Heart left ventricle (tissue), 16 donors: ENCODE results near the gene PRSS21. TPM values are rescaled to one million over a fixed set of nuclear protein-coding genes. Genes with fewer than 3 reads are reported as not detected.

ENCODE experiments used
- ATAC-seq, 4 donors: fragments of 200-7000 bp; cut with Tn5 transposase; one replicate each; pipeline ENCODE4 v1.9.1; 2020 to 2022; ENCODE audit warnings: moderate library complexity in 4 of 4, mild to moderate bottlenecking in 3 of 4, moderate number of reproducible peaks in 1 of 4
- DNase-seq, 5 donors: peaks; one replicate each; pipeline ENCODE4 v3.0.0-alpha.2; 2020
- H3K27ac ChIP-seq, 12 donors: fragments of 200-600 bp; sonication (generic) in 4 of 12; one replicate each; pipeline versions ENCODE4 v1.5.0 to v1.8.0; 2016 to 2022; ENCODE audit warnings: mild to moderate bottlenecking in 2 of 12
- H3K27me3 ChIP-seq, 9 donors: fragments of 200-600 bp; sonication (generic) in 2 of 9; one replicate each; pipeline versions ENCODE4 v1.5.1 to v1.8.0; 2016 to 2022; ENCODE audit warnings: mild to moderate bottlenecking in 3 of 9
- H3K36me3 ChIP-seq, 9 donors: fragments of 200-600 bp; sonication (generic) in 2 of 9; one replicate each; pipeline versions ENCODE4 v1.5.0 to v1.8.0; 2018 to 2022; ENCODE audit warnings: mild to moderate bottlenecking in 2 of 9
- H3K4me1 ChIP-seq, 12 donors: fragments of 200-600 bp; sonication (generic) in 4 of 12; one replicate each; pipeline versions ENCODE4 v1.5.0 to v1.8.0; 2016 to 2022; ENCODE audit warnings: mild to moderate bottlenecking in 3 of 12
- H3K4me3 ChIP-seq, 12 donors: fragments of 200-600 bp; sonication (generic) in 4 of 12; one replicate each; pipeline versions ENCODE4 v1.5.0 to v1.8.0; 2017 to 2022; ENCODE audit warnings: mild to moderate bottlenecking in 9 of 12, moderate library complexity in 4 of 12
- H3K9me3 ChIP-seq, 12 donors: fragments of 200-600 bp; sonication (generic) in 4 of 12; one replicate each; pipeline versions ENCODE4 v1.5.0 to v1.8.0; 2016 to 2022; ENCODE audit warnings: mild to moderate bottlenecking in 1 of 12
- POLR2A ChIP-seq, 2 donors: fragments of 450-650 bp; IDR thresholded peaks; one replicate each; pipeline ENCODE4 v1.6.1; 2017; ENCODE audit warnings: antibody characterized with exemption in 2 of 2, mild to moderate bottlenecking in 2 of 2, moderate library complexity in 2 of 2
- WGBS, 4 donors: extraction: QIAGEN DNeasy Blood & Tissue Kit in 2 of 4; methylation state at CpG; one replicate each; pipeline versions ENCODE4 v1.1.5 to v1.1.7; 2013 to 2018; 5-methylcytosine and 5-hydroxymethylcytosine counted together
- intact Hi-C, 10 donors: fragments of 100-400 bp; cut with DNase I; formaldehyde crosslinking; loops; one replicate each; pipeline versions ENCODE4 v1.11.1 to v1.14.2; 2022
- polyA plus RNA-seq, 2 donors: library from polyadenylated mRNA; stranded (reverse); fragments of 200-250 nt; gene quantifications; one replicate each; pipeline ENCODE4 v1.2.3, GENCODE V29; 2013
- total RNA-seq, 9 donors: library from RNA; depleted of rRNA in 2 of 9; stranded (reverse); fragments of >200 nt in 2 of 9; fragmentation: NEBNext Ultra II Directional in 3 of 9; extraction: Animal tissue kit (Norgen Biotek cat#: 25700) in 3 of 9; gene quantifications; one replicate each; pipeline versions ENCODE4 v1.1.0 to v1.2.4, GENCODE V29; 2016 to 2023
- TF ChIP-seq, protein P1 (sequence below), 12 donors: fragments of 200-600 bp; sonication (generic) in 4 of 12; IDR thresholded peaks; one replicate each; pipeline versions ENCODE4 v1.5.0 to v1.8.0; 2018 to 2022; ENCODE audit warnings: antibody characterized with exemption in 12 of 12, mild to moderate bottlenecking in 5 of 12
- donor health status: ischemic (EF 13 %, LVEDD 7.1; RV severe dilation, severe dysfunction).
- donor health status: healthy with polysubstance abuse.
- donor health status: DM: no; HTN: yes; CAD: no.
- donor health status: DM: no; HTN: no; CAD: no.
- donor health status: ischemic (EF 25% LVEDD 6.9; RV normal size, moderate dysfunction).
- donor health status: ischemic (EF 25% LVEDD 5.7; RV mildly dilated, moderate dysfunction).
- donor health status: healthy.
- donor health status: DM: yes; HTN: yes; CAD: no.
- donor health status: ischemic (EF 35%, LVEDD 5.7; RV mildly dilated, moderate dysfunction).
- donor health status: nonischemic (EF 11% LVEDD 7.7; RV severe dilation, severe dysfunction).
- donor health status: DM: yes; HTN: yes; CAD: no.
- donor health status: PGD.
- donor health status: ischemic (EF 29% LVEDD 5.4; RV normal size, mild dysfunction).
- donor health status: nonischemic (EF 23%, LVEDD 6.1; RV moderate dilation, normal function).

Gene PRSS21
- total and polyA plus RNA-seq, 11 donors, result not detected

DNA sequence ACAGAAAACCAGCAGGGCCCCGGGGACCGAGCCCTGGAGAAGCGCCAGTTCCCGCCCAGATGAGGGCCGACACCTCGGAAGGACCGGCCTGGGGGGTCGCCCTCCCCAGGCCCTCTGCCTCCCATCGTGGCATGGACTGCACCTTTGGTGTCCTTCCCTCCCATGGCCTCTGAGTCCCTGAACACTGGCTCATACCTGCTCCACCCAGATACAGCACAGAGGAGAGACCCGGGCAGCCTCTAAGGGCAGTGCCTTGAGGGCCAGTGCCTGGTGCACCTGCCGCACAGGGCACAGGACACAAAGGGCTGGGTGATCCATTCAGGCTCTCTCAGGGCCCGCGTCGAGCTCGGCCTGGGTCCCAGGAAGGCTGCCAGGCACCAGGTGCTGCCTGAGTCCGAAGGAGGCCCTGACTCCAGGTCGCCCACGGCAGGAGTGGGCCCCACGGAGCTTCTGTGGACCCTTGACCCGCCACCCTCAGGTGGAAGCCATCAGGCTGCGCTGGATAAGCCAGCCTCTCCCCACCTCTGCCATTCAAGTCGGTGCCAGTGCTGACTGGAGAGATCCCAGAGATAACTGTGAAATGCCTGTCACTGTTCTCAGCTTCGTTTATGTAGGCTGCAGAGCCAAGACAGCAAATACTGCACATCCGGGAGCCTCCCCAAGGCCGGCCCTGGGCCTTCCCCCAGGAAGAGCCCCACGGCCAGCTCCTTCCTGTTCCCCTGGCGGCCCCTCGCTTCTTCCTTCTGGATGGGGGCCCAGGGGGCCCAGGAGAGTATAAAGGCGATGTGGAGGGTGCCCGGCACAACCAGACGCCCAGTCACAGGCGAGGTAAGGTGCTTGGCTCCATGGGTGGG, 12.7 kb downstream of the PRSS21 start, which contains the start of gene ZG16B:
TSS of gene ZG16B (plus strand) at position 803 of the 854 bp plus-strand sequence. CDS start 139 bp downstream, outside the sequence.
- intact Hi-C loops, result loop anchor here in 1 of 10 donors (10.0 kb wide), 1 partner anchor 85 kb away; the partner anchor contains the start of gene FLYWCH1
- ATAC-seq (peak in 2 of 4 donors; percentile 31 to 32), DNase-seq (peak in 1 of 5 donors; percentile 44)
- peaks cover 0 to 19% (median 4%) of the 10 kb centered on the region in 9 donors for H3K27me3 ChIP-seq
- TF ChIP-seq POLR2A (IDR thresholded peaks at IDR 0.05), result no peak
- TF ChIP-seq, protein P1, sequence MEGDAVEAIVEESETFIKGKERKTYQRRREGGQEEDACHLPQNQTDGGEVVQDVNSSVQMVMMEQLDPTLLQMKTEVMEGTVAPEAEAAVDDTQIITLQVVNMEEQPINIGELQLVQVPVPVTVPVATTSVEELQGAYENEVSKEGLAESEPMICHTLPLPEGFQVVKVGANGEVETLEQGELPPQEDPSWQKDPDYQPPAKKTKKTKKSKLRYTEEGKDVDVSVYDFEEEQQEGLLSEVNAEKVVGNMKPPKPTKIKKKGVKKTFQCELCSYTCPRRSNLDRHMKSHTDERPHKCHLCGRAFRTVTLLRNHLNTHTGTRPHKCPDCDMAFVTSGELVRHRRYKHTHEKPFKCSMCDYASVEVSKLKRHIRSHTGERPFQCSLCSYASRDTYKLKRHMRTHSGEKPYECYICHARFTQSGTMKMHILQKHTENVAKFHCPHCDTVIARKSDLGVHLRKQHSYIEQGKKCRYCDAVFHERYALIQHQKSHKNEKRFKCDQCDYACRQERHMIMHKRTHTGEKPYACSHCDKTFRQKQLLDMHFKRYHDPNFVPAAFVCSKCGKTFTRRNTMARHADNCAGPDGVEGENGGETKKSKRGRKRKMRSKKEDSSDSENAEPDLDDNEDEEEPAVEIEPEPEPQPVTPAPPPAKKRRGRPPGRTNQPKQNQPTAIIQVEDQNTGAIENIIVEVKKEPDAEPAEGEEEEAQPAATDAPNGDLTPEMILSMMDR (IDR thresholded peaks at IDR 0.05), result no peak
- no peaks in the 10 kb centered on the region for H3K36me3 ChIP-seq
- no peaks in the 10 kb centered on the region for H3K9me3 ChIP-seq
- peak within 1 kb of the TSS in 1 of 12 donors; percentile 20 for H3K4me3 ChIP-seq
- no peak within 1 kb of the TSS for H3K27ac ChIP-seq
- 53 to 70% (median 66%) methylated on average over 19 to 32 of the region's 32 CpGs for whole genome bisulfite sequencing, 4 donors
- H3K4me1 ChIP-seq, result peaks cover 0 to 10% (median 0%) of the 10 kb centered on the region in 12 donors

DNA sequence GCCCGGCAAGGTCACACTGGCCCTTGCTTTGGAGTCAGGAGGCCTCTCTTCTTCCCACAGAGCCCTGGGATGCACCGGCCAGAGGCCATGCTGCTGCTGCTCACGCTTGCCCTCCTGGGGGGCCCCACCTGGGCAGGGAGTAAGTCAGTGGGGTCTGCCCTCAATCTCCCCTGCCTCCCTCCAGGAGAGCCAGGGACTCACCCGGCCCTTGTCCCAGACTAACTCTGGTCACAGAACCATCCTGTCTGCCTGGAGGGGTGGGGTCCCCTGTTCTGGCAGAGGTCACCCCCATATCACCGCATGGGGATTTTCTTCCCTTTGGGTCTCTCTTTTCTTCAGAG, 13.3 kb downstream of the PRSS21 start:
- whole genome bisulfite sequencing, 4 donors, result 75 to 86% (median 78%) methylated on average over 4 to 5 of the region's 5 CpGs
- ATAC-seq (peak in 1 of 4 donors; percentile 11), DNase-seq (peak in 1 of 5 donors; percentile 57)
- H3K4me3 ChIP-seq, result peak overlapping the region in 1 of 12 donors; percentile 20
- peaks cover 0 to 15% (median 4%) of the 10 kb centered on the region in 9 donors for H3K27me3 ChIP-seq
- no peak for TF ChIP-seq POLR2A (IDR thresholded peaks at IDR 0.05)
- TF ChIP-seq, protein P1 (IDR thresholded peaks at IDR 0.05), result no peak
- intact Hi-C loops, result loop anchor here in 1 of 10 donors (10.0 kb wide), 1 partner anchor 84 kb away; the partner anchor contains the start of gene FLYWCH1
- peaks cover 0 to 10% (median 0%) of the 10 kb centered on the region in 12 donors for H3K4me1 ChIP-seq
- no peaks in the 10 kb centered on the region for H3K9me3 ChIP-seq
- H3K27ac ChIP-seq, result no peak overlapping the region
- H3K36me3 ChIP-seq, result no peaks in the 10 kb centered on the region

DNA sequence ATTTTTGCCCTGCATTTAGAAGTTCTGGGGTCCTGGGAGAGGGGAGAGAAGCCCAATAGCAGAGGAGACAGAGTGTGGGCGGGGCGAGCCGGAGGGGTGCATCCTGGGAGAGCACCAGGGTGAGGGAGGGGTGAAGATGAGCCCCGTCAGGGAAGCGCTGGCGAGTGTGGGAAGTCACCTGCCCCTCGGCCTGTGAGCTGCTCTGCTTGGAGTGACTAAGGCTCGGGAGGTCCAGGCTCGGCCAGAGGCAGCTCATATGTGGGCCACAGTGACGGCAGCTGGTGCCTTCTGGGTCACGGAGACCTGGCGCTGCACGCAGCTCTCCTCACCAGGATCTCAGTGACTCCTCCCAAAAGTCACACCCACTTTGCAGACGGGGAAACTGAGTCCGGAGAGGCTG, 14.2 kb downstream of the PRSS21 start:
- Histone ChIP-seq H3K4me1 (peaks cover 0 to 10% (median 0%) of the 10 kb centered on the region in 12 donors), H3K4me3 (no peak overlapping the region), H3K36me3 (no peaks in the 10 kb centered on the region), H3K27ac (no peak overlapping the region), H3K9me3 (no peaks in the 10 kb centered on the region), H3K27me3 (peaks cover 0 to 15% (median 2%) of the 10 kb centered on the region in 9 donors)
- DNase-seq, result peak in 1 of 5 donors; percentile 42
- no peak for TF ChIP-seq POLR2A (IDR thresholded peaks at IDR 0.05)
- TF ChIP-seq, protein P1 (IDR thresholded peaks at IDR 0.05), result no peak
- WGBS, 4 donors, result 71 to 80% (median 79%) methylated on average over 13 to 15 of the region's 15 CpGs
- intact Hi-C loops, result loop anchor here in 1 of 10 donors (10.0 kb wide), 1 partner anchor 84 kb away; the partner anchor contains the start of gene FLYWCH1
- no peak for ATAC-seq

DNA sequence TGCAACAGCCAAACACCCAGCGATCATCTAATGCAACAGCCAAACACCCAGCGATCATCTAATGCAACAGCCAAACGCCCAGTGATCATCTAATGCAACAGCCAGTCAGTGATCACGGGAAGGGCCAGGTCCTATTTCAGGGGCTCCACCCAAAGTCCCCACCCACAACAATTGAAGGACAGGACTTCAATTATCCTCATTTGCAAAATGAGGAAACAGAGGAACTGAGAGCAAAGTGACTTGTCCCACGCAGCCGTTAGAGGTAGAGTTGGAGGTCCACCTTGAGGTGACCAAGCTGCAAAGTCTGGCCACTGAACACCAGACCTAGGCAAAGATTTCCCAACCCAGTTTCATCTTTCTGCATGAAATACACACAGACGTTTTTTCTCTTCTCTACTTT, 16.7 kb downstream of the PRSS21 start:
- DNase-seq (no peak), ATAC-seq (no peak)
- no peak overlapping the region for H3K4me3 ChIP-seq
- peaks cover 0 to 15% (median 0%) of the 10 kb centered on the region in 9 donors for H3K27me3 ChIP-seq
- intact Hi-C loops, result loop anchor here in 1 of 10 donors (10.0 kb wide), 1 partner anchor 81 kb away; the partner anchor contains the start of gene FLYWCH1
- TF ChIP-seq POLR2A (IDR thresholded peaks at IDR 0.05), result no peak
- TF ChIP-seq, protein P1 (IDR thresholded peaks at IDR 0.05), result no peak
- H3K36me3 ChIP-seq, result no peaks in the 10 kb centered on the region
- 57 to 79% (median 69%) methylated on average over 7 of the region's 7 CpGs for WGBS, 4 donors
- H3K27ac ChIP-seq, result no peak overlapping the region
- H3K4me1 ChIP-seq, result peaks cover 0 to 10% (median 0%) of the 10 kb centered on the region in 12 donors
- no peaks in the 10 kb centered on the region for H3K9me3 ChIP-seq
